HG02938 (cell line): ENCODE results near the gene GP1BB.
"Not testable (repeated sequence)": the region's sequence is repeated elsewhere in the genome, so short reads cannot be mapped to it uniquely, and the experiment has no call there.

Source experiments
- ATAC-seq: cut with Tn5 transposase; IDR thresholded peaks from one replicate; pipeline ENCODE4 v1.9.1; 2021; ENCODE audit warnings: mild to moderate bottlenecking, moderate library complexity; ENCODE audit not compliant: unreplicated experiment

Gene GP1BB

GRCh38 chr22:19723232-19723982 is at the start of gene GP1BB:
Gene GP1BB, plus strand, starts transcription at chr22:19723539. Its CDS starts 31 bp downstream, at chr22:19723570.
- no peak for ATAC-seq

GRCh38 chr22:19673660-19674059 is 49.7 kb upstream of the GP1BB start:
- ATAC-seq: no peak

DNA sequence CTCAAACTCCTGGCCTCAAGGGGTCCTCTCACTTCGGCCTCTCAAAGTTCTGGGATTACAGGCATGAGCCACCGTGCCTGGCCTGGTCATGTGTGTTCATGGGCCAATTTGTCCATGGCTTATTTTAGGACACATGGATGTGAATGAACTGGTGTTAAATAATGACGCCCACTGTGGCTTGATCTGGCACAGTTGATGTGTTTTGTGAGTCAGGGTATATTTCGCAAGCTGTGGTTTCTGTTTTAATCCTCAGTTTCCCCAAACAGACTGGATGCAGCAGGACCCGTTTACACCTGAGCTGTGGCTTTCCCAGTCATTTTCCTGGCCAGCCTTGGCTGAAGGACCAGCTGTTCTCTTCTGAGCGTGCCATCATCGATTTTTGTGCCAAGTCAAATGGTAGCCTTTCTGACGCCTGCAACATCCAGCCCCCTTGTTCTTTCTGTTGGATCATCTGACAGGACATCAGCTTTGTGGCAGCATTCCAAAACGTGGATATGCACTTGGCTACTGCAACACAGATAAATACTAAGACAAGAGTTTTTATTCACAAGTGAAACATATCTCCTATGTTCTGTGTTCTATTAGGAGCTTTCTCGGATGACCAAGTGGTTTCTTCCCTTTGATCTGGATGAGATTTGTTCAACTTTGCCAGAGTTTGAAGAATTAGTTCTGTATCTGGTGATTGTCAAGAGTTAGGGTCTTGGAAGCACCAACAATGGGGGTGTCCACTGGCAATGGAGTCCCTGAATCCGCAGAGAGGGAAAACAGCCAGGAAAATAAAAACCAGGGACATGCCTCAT is 49.0 kb upstream of the GP1BB start:
- ATAC-seq: no peak

DNA sequence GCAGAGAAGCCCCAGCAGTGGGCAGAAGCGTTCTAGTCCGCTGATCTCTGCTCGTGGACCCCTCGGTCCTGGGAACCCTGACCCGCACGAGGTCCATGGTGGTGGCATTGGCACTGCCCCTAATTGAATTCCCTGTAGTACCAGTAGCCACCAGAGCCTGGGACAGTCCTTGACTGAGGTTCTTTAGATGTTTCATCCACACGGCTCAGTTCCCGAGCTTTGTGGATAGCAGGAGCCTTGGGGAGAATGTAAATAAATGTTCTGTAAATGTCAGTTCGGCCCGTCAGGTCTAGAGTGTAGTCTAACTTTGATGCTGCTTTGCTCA is 48.4 kb upstream of the GP1BB start:
- ATAC-seq: no peak

DNA sequence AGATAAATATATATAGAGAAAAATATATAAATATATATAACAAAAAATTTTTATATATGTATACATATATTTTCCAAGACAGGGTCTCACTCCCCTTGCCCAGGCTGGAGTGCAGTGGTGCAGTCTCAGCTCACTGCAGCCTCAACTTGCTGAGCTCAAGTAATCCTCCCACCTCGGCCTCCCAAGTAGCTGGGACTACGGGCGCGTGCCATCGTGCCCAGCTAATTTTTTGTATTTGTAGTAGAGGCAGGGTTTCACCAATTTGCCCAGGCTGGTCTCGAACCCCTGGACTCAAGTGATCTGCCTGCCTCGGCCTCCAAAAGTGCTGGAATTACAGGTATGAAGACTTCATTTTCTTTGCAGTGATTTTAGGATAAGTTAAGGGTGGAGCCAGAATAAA is 47.9 kb upstream of the GP1BB start:
- no peak for ATAC-seq

GRCh38 chr22:19676437-19676836 is 46.9 kb upstream of the GP1BB start:
- not testable (repeated sequence) for ATAC-seq

- no peak for ATAC-seq
These were observed 44.3 kb upstream of the GP1BB start for GRCh38 chr22:19678949-19679521.

DNA sequence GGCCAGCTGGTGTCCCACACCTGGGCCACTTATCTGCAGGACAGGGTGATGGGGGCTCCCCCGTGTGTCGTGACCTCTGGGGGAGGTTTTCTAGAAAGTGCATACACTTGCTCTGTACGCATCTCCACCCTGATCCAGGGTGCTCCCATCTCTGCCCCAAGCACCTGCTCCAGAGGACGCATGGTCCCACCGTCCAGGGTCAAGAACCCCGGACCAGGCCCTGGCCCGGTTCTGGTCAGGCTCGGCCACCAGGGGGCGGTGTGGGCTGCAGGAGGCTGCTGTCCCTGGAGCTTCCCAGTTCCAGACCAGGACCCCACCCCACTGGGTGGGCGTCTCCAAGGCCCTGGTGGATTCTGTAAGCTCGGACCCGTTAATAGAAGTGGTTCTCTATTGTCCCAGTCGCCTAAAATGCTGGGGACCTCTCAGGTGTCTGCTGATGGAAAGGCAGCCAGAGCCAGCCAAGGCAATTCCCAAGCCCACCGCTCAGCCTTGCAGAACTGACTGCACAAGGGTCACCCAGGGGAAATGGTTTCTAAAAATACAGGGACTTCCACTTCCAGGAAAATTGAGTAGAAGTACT is 43.7 kb upstream of the GP1BB start:
- ATAC-seq: no peak

DNA sequence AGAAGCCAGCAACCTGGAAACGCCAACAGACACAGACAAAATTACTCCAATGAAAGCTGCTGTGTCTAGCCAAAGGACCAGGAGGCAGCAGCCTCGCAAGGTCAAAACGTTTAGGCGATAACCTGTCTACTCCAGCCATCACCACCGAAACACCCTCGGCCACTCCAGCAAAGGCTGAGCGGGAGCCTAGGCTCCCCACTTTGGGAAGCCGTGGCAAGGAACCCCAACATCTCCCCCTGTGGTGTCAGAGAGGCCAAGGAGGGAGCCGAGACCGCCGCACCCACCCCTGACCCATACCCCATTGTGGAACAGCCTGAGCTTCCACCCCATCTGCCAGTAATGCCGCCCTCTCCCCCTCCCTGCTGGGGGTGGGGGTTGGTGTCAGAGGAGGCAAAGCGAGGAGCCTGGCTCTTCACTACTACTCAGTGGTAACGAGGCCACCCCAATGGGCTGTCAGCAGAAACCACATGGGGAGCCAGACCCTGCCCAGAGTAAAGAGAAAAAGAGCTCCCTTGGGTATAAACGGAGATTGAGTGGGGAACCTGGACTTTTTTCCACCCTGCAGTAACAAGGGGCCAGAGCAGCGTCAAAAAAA is 43.0 kb upstream of the GP1BB start:
- no peak for ATAC-seq

GRCh38 chr22:19680911-19681862 is 42.2 kb upstream of the GP1BB start:
- ATAC-seq: no peak

DNA sequence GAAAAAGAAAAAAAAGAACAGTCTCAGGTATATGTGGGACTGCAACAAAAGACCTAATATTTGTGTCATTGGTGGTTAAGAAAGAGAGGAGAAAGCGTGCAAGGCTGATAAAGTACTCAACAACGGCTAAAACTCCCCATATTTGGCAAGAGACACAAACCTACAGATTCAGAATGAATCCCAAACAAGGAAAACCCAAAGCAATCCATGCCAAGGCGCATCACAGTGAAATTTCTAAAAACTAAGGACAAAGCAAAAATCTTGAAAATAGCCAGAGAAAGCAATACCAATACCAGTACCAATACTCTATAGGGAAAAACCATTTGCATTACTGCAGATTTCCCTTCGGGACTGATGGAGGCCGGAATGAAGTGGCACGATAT is 41.5 kb upstream of the GP1BB start:
- no peak for ATAC-seq

- no peak for ATAC-seq
These were observed 36.4 kb upstream of the GP1BB start for GRCh38 chr22:19686946-19687345.

DNA sequence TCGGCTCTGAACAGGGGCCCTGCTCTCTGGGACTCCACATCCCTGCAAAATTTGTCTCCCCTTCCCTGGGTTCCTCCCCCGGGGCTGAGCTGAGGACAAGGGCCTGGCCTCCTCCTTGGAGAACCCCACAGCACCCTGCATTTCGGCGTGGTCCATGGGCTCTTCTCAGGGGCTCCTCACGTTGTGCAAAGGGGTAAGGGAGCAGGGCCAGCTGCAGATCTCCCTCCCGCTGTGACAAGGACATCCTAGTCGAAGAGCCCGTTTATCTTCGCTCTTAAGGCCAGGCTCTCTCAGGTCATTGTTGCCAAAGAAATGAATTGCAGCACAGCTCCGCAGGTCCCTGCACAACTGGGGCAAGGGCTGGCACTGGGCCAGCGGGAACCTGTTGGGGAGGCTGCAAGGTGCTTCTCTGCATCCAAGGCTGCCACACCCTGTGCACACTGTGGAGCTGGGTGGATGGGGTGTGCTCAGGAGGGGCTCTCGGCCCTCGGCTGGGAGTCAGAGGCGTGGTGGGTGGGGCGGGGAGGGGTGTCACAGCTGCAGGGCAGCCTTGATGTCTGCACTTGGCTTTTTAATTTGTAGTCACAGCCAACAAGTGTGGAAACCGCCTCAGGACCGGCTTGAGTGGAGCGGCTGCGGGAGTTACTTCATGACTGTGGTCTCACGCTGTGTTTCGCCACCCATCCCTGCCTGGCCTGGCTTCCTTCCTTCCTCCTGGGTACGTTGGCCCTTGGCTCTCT is 35.6 kb upstream of the GP1BB start:
- no peak for ATAC-seq

DNA sequence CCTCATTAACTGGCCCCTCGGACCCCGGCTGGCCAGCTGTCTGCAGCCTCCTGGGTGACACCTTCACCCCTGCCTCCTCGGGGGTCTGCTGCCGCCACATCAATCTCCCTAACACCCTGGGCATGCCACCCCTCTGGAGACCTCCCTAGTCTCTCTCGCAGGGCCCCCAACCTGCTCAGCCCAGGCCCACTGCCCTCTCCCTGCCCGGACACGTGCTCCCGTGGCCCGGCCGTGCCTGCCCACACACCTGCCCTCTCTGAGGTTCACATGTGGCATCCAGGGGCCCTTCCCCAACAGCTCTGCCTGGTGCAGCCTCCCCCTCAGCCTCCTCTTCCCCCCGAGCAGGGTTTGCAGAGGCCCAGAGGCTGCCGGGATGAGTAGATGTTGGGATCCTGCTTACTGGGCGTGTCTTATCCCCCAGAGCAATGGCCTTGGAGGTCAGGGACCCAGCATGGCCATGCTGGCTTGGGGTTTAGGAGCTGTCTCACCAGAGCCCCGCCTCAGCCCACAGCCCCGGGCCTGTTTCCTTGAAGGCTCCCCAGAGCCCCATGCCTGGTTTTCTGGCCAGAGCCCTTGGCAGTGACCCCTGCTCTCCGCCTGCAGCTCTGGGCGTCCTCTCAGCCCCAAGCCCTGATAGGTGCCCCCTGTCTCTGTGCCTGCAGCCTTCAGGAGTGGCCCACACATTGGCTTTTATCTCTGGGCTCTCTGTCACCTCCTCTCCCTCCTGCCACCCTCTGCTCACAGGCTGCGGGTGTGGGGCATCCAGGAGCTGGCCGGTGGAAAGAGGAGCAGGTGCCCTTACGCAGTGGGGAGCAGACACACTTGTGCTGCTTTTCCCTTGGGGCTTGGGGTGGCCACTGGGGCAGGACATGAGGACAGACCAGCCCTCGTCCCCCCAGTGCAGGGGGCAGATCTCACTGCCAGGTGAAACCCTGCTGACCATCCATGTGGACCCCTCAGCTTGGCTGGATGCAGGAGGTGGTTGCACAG is 34.7 kb upstream of the GP1BB start:
- no peak for ATAC-seq

DNA sequence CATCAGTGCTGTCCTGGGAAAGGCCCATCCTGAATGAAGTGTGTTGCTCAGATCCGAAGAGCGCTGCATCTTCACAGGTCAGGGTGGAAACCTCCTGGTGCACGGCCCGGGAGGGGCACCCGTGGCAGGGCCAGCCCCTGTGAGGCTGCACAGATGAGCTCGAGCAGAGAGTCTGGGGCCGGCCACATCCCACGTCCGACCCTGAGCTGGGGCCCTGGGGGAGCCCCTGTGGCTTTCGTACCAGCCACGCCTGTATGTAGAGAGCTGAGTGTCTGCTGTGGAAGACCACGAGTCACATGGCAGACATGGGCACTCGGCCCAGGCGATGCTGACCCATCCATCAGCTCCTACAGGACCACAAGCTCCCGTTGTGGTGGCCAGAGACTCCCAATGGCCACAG is 33.9 kb upstream of the GP1BB start:
- no peak for ATAC-seq

- no peak for ATAC-seq
These were observed 32.2 kb upstream of the GP1BB start for GRCh38 chr22:19691007-19691720.

DNA sequence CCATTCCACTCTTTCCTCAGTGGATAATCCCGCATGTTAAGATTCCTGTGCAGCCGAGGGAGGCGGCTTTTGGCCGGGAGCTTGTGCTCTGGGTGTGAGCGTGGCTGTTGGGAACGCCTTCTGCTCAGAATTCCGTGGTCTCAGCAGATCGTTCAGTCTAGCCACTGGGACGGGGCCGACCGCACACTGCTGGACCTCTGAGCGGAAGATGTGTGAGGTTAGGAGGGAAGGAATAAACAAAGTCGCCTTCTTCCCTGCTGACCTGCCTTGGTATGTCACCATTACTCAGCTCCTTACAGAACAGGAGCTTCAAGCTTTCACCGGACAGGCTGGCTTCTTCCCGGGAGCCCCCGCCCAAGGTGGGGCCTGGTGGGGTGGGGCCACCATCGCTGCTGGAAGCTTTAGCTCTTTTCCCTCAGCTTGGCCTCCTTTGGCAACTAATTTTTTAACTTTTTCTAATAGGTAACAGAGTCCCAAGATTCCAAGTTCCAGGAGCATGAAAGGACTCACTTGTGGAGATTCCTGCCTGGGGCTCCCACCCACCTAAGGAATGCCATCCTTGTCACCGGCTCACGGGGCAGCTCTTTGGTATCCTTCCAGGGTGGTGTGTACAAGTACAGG is 31.5 kb upstream of the GP1BB start:
- ATAC-seq: no peak
